NT2/D1 (cell line): ENCODE results near the gene GRIN2D.

Experiments
- YY1 ChIP-seq: IDR thresholded peaks from 2 replicates; pipeline ENCODE4 v1.6.1; 2011; ENCODE audit not compliant: insufficient read length, insufficient read depth
- ZNF274 ChIP-seq: IDR thresholded peaks from 2 replicates; pipeline ENCODE4 v1.6.1; 2011; ENCODE audit warnings: mild to moderate bottlenecking, low read depth, low read length

DNA sequence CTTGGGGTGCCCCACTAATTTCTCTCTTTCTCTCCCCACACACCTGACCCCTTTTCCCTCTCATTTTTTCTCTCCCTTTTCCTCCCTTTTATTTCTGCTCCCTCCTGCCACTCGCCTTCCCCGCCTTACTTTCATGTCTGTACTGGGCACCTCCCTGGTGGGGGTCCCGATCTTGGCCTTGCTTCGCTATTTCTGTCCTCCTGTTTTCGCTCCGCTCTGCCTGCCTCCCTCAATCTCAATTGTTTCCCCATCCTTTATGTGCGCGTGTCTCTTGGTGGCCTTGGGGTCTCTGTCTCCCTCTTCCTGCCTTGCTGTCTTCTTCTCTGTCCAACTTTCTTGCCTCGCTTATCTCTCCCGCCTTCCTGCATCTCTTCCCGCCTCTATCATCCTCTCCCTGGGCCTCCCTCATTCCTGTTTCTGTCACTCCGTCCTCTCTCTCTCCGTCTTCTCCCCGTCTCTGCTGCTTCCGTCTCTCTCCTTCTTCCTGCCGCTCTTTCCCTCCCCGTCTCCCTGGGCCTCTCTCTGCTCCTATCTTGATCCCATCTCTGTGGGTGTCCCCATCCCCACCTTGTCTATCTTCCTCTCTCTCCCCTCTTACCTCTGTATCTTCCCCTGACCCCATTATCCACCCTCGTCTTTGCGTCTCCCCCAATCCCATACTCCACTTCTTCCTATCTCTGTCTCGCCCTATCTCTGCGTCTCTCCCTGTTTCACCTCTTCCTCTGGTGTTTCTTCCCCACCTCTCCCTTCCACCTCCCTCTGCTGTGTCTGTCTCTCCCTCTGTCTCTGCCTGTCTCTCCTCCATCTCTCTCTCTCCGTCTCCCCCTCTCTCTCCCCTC, 4.0 kb downstream of the GRIN2D start:
- TF ChIP-seq YY1 (no peak), ZNF274 (no peak)
